Mucosa of stomach (tissue), 1 donor: Measurements from ENCODE around the gene SMAD5.

Experiments
- H3K27me3 ChIP-seq: one replicate; pipeline ENCODE4 v1.7.0; 2013; ENCODE audit warnings: mild to moderate bottlenecking, low read length; ENCODE audit not compliant: control insufficient read depth, insufficient read depth
- H3K36me3 ChIP-seq: one replicate; pipeline ENCODE4 v1.7.0; 2013; ENCODE audit warnings: low read length; ENCODE audit not compliant: control insufficient read depth, insufficient read depth
- H3K4me1 ChIP-seq: one replicate; pipeline ENCODE4 v1.7.0; 2013; ENCODE audit warnings: mild to moderate bottlenecking, low read length; ENCODE audit not compliant: control insufficient read depth, insufficient read depth
- H3K4me3 ChIP-seq: one replicate; pipeline ENCODE4 v1.7.0; 2013; ENCODE audit warnings: low read length
- H3K9ac ChIP-seq: one replicate; pipeline ENCODE4 v1.7.0; 2013; ENCODE audit warnings: mild to moderate bottlenecking, low read length, moderate library complexity
- H3K9me3 ChIP-seq: one replicate; pipeline ENCODE4 v1.7.0; 2013; ENCODE audit warnings: mild to moderate bottlenecking, low read length, moderate library complexity; ENCODE audit not compliant: control insufficient read depth
- donor health status: Pancreatic carcinoma.

Gene SMAD5

GRCh38 chr5:136205061-136205702, 72.5 kb downstream of the SMAD5 start:
- no peak overlapping the region for H3K4me3 ChIP-seq
- H3K36me3 ChIP-seq, result no peaks in the 10 kb centered on the region
- no peaks in the 10 kb centered on the region for H3K27me3 ChIP-seq
- H3K9ac ChIP-seq, result no peak overlapping the region
- H3K4me1 ChIP-seq, result no peaks in the 10 kb centered on the region
- no peaks in the 10 kb centered on the region for H3K9me3 ChIP-seq

- H3K36me3 ChIP-seq, result no peaks in the 10 kb centered on the region
- H3K27me3 ChIP-seq, result no peaks in the 10 kb centered on the region
- no peak overlapping the region for H3K9ac ChIP-seq
- H3K9me3 ChIP-seq, result no peaks in the 10 kb centered on the region
- no peak overlapping the region for H3K4me3 ChIP-seq
- no peaks in the 10 kb centered on the region for H3K4me1 ChIP-seq
Observed at GRCh38 chr5:136205941-136206340, 73.3 kb downstream of the SMAD5 start.

DNA sequence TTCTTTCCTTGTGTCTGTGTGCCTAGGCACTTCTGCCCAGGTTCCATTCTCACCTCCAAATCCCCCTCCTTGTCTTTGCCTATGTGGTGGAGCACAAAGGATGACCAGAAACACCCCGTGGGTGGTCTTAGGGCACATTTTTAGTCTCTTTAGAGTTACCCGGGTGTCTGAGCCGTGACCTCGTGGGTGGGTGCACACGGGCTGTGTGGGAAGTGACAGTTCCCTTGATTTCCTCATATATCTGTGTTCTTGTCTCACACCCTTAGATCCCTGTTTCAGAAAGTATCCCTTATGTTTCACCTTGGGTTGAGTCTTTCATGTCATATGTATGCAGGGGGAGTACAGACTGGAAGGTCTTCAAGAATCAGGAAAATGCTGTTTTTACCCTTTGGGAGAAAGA, 73.7 kb downstream of the SMAD5 start:
- Histone ChIP-seq H3K9me3 (no peaks in the 10 kb centered on the region), H3K36me3 (no peaks in the 10 kb centered on the region), H3K4me3 (no peak overlapping the region), H3K27me3 (no peaks in the 10 kb centered on the region), H3K4me1 (no peaks in the 10 kb centered on the region), H3K9ac (no peak overlapping the region)

- H3K9ac ChIP-seq, result no peak overlapping the region
- H3K4me1 ChIP-seq, result no peaks in the 10 kb centered on the region
- H3K27me3 ChIP-seq, result no peaks in the 10 kb centered on the region
- H3K4me3 ChIP-seq, result no peak overlapping the region
- no peaks in the 10 kb centered on the region for H3K9me3 ChIP-seq
- H3K36me3 ChIP-seq, result no peaks in the 10 kb centered on the region
Observed at GRCh38 chr5:136207631-136208030, 75.0 kb downstream of the SMAD5 start.

DNA sequence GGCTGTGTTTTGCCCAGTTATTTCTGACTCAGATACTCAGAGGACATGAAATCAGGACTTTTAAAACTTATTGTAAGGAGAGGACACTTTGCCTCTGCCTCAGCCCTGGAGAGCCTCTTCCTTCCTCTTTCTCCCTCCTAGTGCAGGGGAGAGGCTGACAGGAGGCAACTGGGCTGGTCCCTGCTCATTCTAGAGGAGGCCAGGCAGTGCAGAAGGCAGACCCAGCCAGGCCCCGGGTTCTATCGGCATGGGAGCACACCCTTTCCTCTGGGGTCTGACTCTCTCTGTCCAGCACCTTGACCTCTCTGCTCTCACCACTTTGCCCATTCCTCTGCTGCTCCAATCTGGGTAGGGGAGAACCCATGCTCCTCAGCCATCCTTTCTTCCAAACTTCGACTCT, 76.3 kb downstream of the SMAD5 start:
- Histone ChIP-seq H3K9ac (no peak overlapping the region), H3K36me3 (no peaks in the 10 kb centered on the region), H3K4me3 (no peak overlapping the region), H3K27me3 (peaks cover 3% of the 10 kb centered on the region), H3K9me3 (no peaks in the 10 kb centered on the region), H3K4me1 (no peaks in the 10 kb centered on the region)

GRCh38 chr5:136209346-136209910, 76.8 kb downstream of the SMAD5 start:
- Histone ChIP-seq H3K4me3 (no peak overlapping the region), H3K27me3 (peaks cover 3% of the 10 kb centered on the region), H3K9me3 (no peaks in the 10 kb centered on the region)

DNA sequence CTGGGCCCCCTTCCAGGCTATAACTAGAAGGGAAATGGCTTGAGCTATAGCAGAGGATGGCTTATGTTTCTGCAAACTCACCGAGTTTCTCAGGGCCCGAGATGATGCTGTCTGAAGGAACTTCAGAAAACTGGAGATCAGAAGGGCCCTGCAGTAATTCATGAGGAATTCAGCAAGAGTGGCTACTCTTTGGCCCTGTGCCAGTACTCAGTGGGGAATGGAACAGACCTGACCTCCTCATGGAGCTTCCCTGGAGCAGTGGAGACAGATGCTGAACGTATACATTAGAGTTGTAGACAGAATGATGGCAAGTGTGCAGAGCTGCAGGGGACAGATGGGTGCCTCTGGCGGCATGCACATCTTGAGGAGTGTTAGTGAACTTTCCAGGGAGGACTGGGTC, 77.6 kb downstream of the SMAD5 start:
- peaks cover 3% of the 10 kb centered on the region for H3K27me3 ChIP-seq

More at GRCh38 chr5:136209346-136209910, 76.8 kb downstream of the SMAD5 start:
- Histone ChIP-seq H3K4me1 (no peaks in the 10 kb centered on the region), H3K36me3 (no peaks in the 10 kb centered on the region), H3K9ac (no peak overlapping the region)

GRCh38 chr5:136211282-136212040, 78.8 kb downstream of the SMAD5 start:
- Histone ChIP-seq H3K4me1 (no peaks in the 10 kb centered on the region), H3K36me3 (no peaks in the 10 kb centered on the region), H3K4me3 (no peak overlapping the region), H3K9ac (no peak overlapping the region), H3K27me3 (peaks cover 3% of the 10 kb centered on the region), H3K9me3 (no peaks in the 10 kb centered on the region)

More for the DNA sequence above, 77.6 kb downstream of the SMAD5 start:
- no peaks in the 10 kb centered on the region for H3K9me3 ChIP-seq
- no peak overlapping the region for H3K9ac ChIP-seq
- H3K4me3 ChIP-seq, result no peak overlapping the region
- H3K36me3 ChIP-seq, result no peaks in the 10 kb centered on the region
- no peaks in the 10 kb centered on the region for H3K4me1 ChIP-seq

GRCh38 chr5:136212252-136212721, 79.6 kb downstream of the SMAD5 start:
- Histone ChIP-seq H3K9ac (no peak overlapping the region), H3K27me3 (peaks cover 3% of the 10 kb centered on the region), H3K4me3 (no peak overlapping the region), H3K4me1 (no peaks in the 10 kb centered on the region), H3K9me3 (no peaks in the 10 kb centered on the region), H3K36me3 (no peaks in the 10 kb centered on the region)

- Histone ChIP-seq H3K4me1 (no peaks in the 10 kb centered on the region), H3K27me3 (peaks cover 3% of the 10 kb centered on the region), H3K4me3 (no peak overlapping the region), H3K9ac (no peak overlapping the region), H3K36me3 (no peaks in the 10 kb centered on the region), H3K9me3 (no peaks in the 10 kb centered on the region)
Observed at GRCh38 chr5:136213919-136214493, 81.4 kb downstream of the SMAD5 start.

GRCh38 chr5:136215812-136216211, 83.2 kb downstream of the SMAD5 start:
- Histone ChIP-seq H3K36me3 (no peaks in the 10 kb centered on the region), H3K27me3 (peaks cover 3% of the 10 kb centered on the region), H3K4me1 (no peaks in the 10 kb centered on the region), H3K9ac (no peak overlapping the region), H3K9me3 (no peaks in the 10 kb centered on the region), H3K4me3 (no peak overlapping the region)

- no peak overlapping the region for H3K9ac ChIP-seq
- peaks cover 3% of the 10 kb centered on the region for H3K27me3 ChIP-seq
- H3K4me1 ChIP-seq, result no peaks in the 10 kb centered on the region
- no peak overlapping the region for H3K4me3 ChIP-seq
- no peaks in the 10 kb centered on the region for H3K36me3 ChIP-seq
- no peaks in the 10 kb centered on the region for H3K9me3 ChIP-seq
Observed at GRCh38 chr5:136216230-136216629, 83.6 kb downstream of the SMAD5 start.
